Suprapubic skin (tissue), 4 donors: Measurements from ENCODE around the gene NTM. TPM values are rescaled to one million over a fixed set of nuclear protein-coding genes. Genes with fewer than 3 reads are reported as not detected.
"Not testable (repeated sequence)": the region's sequence is repeated elsewhere in the genome, so short reads cannot be mapped to it uniquely, and the experiment has no call there.

ENCODE experiments used
- DNase-seq, 2 donors: peaks; one replicate each; pipeline ENCODE4 v3.0.0-alpha.2; 2019; ENCODE audit warnings: low spot score in 2 of 2
- H3K27ac ChIP-seq: fragments of 200-600 bp; sonication (generic); one replicate; pipeline ENCODE4 v1.5.1; 2019
- H3K27me3 ChIP-seq: fragments of 200-600 bp; sonication (generic); one replicate; pipeline ENCODE4 v1.5.1; 2019
- H3K36me3 ChIP-seq: fragments of 200-600 bp; sonication (generic); one replicate; pipeline ENCODE4 v1.5.1; 2019
- H3K4me1 ChIP-seq: fragments of 200-600 bp; sonication (generic); one replicate; pipeline ENCODE4 v1.5.1; 2019
- H3K4me3 ChIP-seq: fragments of 200-600 bp; sonication (generic); one replicate; pipeline ENCODE4 v1.5.1; 2019; ENCODE audit warnings: mild to moderate bottlenecking
- H3K9me3 ChIP-seq: fragments of 200-600 bp; sonication (generic); one replicate; pipeline ENCODE4 v1.5.1; 2019
- CTCF ChIP-seq, 2 donors: fragments of 200-600 bp in 1 of 2; fragments of 450-650 bp in 1 of 2; sonication (generic) in 1 of 2; IDR thresholded peaks; one replicate each; pipeline ENCODE4 v1.5.1; 2016 to 2019; ENCODE audit warnings: antibody characterized with exemption in 2 of 2, mild to moderate bottlenecking in 1 of 2, moderate library complexity in 1 of 2
- EP300 ChIP-seq: sonication (generic); formaldehyde crosslinking; IDR thresholded peaks from one replicate; pipeline ENCODE4 v1.6.1; 2017; ENCODE audit warnings: antibody characterized with exemption
- POLR2A ChIP-seq, 2 donors: fragments of 450-650 bp; IDR thresholded peaks; one replicate each; pipeline ENCODE4 v1.6.1; 2017; ENCODE audit warnings: antibody characterized with exemption in 2 of 2, mild to moderate bottlenecking in 2 of 2, moderate library complexity in 2 of 2
- POLR2AphosphoS5 ChIP-seq, 3 donors: sonication (generic); formaldehyde crosslinking; IDR thresholded peaks; one replicate each; pipeline ENCODE4 v1.6.1; 2017; ENCODE audit warnings: antibody characterized with exemption in 3 of 3
- WGBS: methylation state at CpG from one replicate; pipeline ENCODE4 v1.1.5; 2018; 5-methylcytosine and 5-hydroxymethylcytosine counted together
- total RNA-seq, 4 donors: library from RNA; depleted of rRNA; stranded (reverse); fragments of >200 nt; gene quantifications; one replicate each; pipeline ENCODE4 v1.1.0, GENCODE V29; 2016

The NTM gene
- total RNA-seq, 4 donors from 2014 or later, result 0.19 to 19.1 (median 2.1) TPM

GRCh38 chr11:131677828-131678470 is 307.5 kb downstream of the NTM start:
- DNase-seq, result peak in 1 of 2 donors; percentile 69
- peaks cover 11% of the 10 kb centered on the region for H3K27me3 ChIP-seq
- no peak overlapping the region for H3K4me3 ChIP-seq
- 58% methylated on average over 3 of the region's 4 CpGs for WGBS
- peaks cover 6% of the 10 kb centered on the region for H3K4me1 ChIP-seq
- no peaks in the 10 kb centered on the region for H3K36me3 ChIP-seq
- H3K27ac ChIP-seq, result no peak overlapping the region
- no peaks in the 10 kb centered on the region for H3K9me3 ChIP-seq
- no peak for TF ChIP-seq POLR2A (IDR thresholded peaks at IDR 0.05)

- 74% methylated on average over 13 of the region's 13 CpGs for WGBS
- H3K4me3 ChIP-seq, result no peak overlapping the region
- DNase-seq, result peak in 1 of 2 donors; percentile 63
- H3K4me1 ChIP-seq, result peaks cover 6% of the 10 kb centered on the region
- no peaks in the 10 kb centered on the region for H3K36me3 ChIP-seq
- no peaks in the 10 kb centered on the region for H3K9me3 ChIP-seq
- TF ChIP-seq EP300 (no peak), POLR2A (IDR thresholded peaks at IDR 0.05) (no peak), CTCF (IDR thresholded peaks at IDR 0.05) (no peak), POLR2AphosphoS5 (IDR thresholded peaks at IDR 0.05) (no peak)
- H3K27me3 ChIP-seq, result peaks cover 17% of the 10 kb centered on the region
- H3K27ac ChIP-seq, result no peak overlapping the region
Observed at GRCh38 chr11:131678658-131679340, 308.4 kb downstream of the NTM start.

- no CpG with 5 or more reads among the region's 1 CpG for WGBS
- H3K27me3 ChIP-seq, result peaks cover 26% of the 10 kb centered on the region
- H3K4me3 ChIP-seq, H3K4me1 ChIP-seq, DNase-seq, H3K9me3 ChIP-seq, H3K27ac ChIP-seq, H3K36me3 ChIP-seq: not testable (repeated sequence)
Observed at GRCh38 chr11:131680448-131680847, 310.0 kb downstream of the NTM start.

GRCh38 chr11:131681920-131682319 is 311.5 kb downstream of the NTM start:
- no peaks in the 10 kb centered on the region for H3K36me3 ChIP-seq
- no peak overlapping the region for H3K4me3 ChIP-seq
- H3K27ac ChIP-seq, result no peak overlapping the region
- H3K27me3 ChIP-seq, result peaks cover 26% of the 10 kb centered on the region
- TF ChIP-seq POLR2AphosphoS5 (IDR thresholded peaks at IDR 0.05), result no peak
- no peak for TF ChIP-seq POLR2A (IDR thresholded peaks at IDR 0.05)
- TF ChIP-seq CTCF (IDR thresholded peaks at IDR 0.05), result no peak
- TF ChIP-seq EP300, result no peak
- H3K9me3 ChIP-seq, result no peaks in the 10 kb centered on the region
- no peaks in the 10 kb centered on the region for H3K4me1 ChIP-seq
- no peak for DNase-seq
- WGBS, result 70% methylated on average over 2 of the region's 9 CpGs

- TF ChIP-seq POLR2A (IDR thresholded peaks at IDR 0.05), result no peak
- no peak for TF ChIP-seq CTCF (IDR thresholded peaks at IDR 0.05)
- TF ChIP-seq POLR2AphosphoS5 (IDR thresholded peaks at IDR 0.05), result no peak
- no peak for TF ChIP-seq EP300
- Histone ChIP-seq H3K27ac (no peak overlapping the region), H3K27me3 (peaks cover 26% of the 10 kb centered on the region), H3K4me3 (no peak overlapping the region), H3K36me3 (no peaks in the 10 kb centered on the region), H3K9me3 (no peaks in the 10 kb centered on the region), H3K4me1 (no peaks in the 10 kb centered on the region)
- WGBS, result 81% methylated on average over 22 of the region's 22 CpGs
- no peak for DNase-seq
Observed at GRCh38 chr11:131682373-131683015, 312.1 kb downstream of the NTM start.

- peaks cover 26% of the 10 kb centered on the region for H3K27me3 ChIP-seq
- no peaks in the 10 kb centered on the region for H3K36me3 ChIP-seq
- DNase-seq, result no peak
- no peak overlapping the region for H3K4me3 ChIP-seq
- no peaks in the 10 kb centered on the region for H3K9me3 ChIP-seq
- TF ChIP-seq POLR2AphosphoS5 (IDR thresholded peaks at IDR 0.05), result no peak
- no peak for TF ChIP-seq CTCF (IDR thresholded peaks at IDR 0.05)
- no peak for TF ChIP-seq EP300
- no peak for TF ChIP-seq POLR2A (IDR thresholded peaks at IDR 0.05)
- H3K27ac ChIP-seq, result no peak overlapping the region
- H3K4me1 ChIP-seq, result peaks cover 3% of the 10 kb centered on the region
- WGBS, result 83% methylated on average over 5 of the region's 5 CpGs
Observed at GRCh38 chr11:131683131-131683530, 312.7 kb downstream of the NTM start.
